Stimulated activated naive CD4-positive, alpha-beta T cell treated with Interleukin-2 at 50 U/mL for 16 hours (primary cell): ENCODE data around the gene CCDC141.

Source experiments
- DNase-seq: peaks from one replicate; lab custom pipeline; 2025; lab: John Stamatoyannopoulos, UW

The CCDC141 gene

DNA sequence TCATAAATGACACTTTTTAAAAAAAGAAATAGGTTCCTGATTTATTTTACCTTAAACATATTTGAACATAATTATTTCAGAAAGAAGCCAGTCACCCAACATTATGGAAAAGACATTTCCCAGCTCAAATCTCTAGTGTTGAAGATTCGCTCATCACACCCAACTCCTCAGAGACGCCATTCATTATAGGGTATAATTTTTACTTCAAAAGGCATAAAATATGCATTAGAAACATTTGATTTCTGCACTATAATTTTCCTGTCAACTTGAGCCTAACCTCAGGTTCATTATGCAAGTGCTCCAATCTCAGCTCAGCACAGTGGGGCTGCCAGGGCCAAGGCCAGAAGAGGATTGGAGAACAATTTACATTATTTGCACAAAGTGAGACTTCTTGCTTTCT lies 183.9 kb downstream of the CCDC141 start:
- DNase-seq, result no peak

DNA sequence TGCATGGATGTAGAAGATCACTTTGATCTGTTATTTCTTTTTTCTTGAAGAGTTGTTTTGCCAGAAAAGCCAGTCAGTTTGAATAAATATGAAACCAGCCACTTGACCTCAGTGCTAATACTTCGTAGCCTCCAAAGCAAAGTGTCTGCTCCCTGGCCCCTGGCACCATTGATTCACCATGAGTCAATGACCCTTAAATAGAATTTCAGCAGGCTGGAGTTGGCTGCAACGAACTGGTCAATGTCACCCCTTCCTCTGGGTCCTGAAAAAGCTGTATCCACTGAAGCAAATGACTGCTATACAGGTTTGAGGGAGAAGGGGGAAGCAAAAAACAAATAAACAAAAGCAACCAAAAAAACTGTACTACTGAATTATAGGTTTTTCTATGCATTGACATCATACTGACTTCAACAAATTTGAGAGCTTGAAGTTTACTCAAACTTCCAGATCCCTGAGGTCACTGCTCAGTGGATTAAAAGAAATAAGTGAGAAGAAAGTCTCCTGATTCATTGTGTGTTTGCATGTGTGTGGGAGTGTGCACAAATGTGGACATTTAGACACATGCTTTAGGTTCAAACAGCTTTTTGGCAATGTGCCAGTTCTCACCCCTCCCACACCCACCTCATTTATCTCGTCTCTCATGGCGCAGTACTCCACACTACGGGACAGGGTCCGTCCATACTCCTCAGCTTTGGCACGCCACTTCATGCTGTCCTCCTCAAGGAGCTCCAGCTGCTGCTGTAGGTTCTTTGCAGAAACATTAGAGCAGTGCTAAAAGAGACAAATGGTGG lies 184.6 kb downstream of the CCDC141 start:
- DNase-seq, result no peak

DNA sequence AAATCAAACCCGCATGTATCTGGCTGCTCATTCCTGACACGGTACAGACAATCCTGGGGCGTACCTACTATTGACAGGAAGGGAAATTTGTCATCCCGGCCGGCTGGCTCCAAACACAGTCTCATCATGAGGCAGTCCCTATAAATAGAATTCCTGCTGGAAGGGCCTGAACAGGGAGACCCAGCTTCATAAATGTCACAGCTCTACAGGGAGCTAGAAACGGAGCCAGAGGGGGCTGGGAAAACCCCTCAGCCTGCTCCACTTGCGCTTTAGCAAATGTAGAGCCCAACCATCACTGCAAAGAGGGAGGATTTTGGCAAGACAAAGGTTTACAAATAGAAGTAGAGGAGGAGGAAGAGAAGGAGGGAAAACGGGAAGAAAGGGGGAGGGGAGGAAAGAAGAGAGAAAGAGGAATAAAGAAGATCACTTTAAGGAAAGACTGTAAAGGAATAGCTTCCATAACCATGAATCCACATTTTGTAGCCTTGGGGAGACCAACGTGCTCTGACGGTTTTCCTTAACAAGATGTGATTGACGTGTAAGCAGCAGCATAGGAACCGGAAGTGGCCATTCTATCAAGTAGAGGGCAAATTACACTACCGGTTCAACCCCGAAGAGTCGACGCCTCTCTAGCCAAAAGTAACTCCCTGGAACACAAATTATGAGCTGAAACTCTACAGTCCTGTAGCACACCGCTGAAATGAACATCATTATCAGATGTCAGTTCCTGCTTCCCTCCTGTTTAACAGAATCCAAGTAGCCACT lies 185.9 kb downstream of the CCDC141 start:
- DNase-seq, result no peak

DNA sequence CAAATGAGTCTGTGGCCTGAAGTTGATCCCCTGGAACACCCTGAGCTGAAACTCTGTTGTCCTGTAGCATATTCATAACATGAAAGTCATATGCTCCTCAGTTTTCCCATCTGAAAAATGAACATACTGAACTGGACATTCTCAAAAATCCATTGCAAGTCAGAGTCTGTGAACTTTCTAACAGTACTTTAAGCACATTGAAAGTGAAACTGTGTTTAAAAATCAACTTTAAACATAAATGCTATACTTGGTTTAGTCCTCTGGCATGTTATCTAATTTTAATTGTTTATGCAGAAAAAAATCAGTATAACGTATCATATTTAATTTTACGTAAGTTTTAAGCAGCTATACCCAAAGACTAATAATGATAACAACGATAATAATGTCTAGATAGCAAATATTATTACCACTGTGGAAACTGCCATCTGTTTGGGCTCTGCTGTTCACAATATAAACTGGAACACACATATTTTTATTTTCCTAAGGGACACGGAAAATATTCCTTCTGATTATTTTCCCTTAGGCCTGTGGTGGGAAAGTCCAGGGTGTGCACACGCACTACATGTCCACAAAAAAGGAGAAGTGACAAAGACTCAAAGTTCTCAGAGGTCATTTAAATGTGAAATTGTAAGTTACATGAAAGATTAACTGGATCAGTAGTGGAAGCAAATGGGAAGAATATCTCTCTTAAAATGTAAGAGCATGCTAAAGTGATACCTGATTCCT lies 186.6 kb downstream of the CCDC141 start:
- DNase-seq, result no peak

DNA sequence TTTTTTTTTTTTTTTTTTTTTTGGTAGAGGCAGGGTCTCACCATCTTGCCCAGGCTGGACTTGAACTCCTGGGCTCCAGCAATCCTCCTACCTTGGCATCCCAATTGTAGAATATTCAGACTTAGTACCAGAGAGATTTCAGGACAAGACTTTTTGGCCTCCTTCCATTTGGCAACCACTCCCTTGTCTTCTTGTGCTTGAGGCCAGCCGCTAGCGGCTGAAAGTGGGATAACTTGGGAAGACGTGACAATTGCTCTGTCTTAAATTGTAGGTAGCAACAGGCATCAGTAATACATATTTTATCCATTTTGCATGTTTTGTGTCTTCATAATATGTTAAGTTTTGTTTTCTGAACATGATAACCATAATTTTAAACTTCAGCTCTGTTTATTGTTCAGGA lies 189.4 kb downstream of the CCDC141 start:
- no peak for DNase-seq

DNA sequence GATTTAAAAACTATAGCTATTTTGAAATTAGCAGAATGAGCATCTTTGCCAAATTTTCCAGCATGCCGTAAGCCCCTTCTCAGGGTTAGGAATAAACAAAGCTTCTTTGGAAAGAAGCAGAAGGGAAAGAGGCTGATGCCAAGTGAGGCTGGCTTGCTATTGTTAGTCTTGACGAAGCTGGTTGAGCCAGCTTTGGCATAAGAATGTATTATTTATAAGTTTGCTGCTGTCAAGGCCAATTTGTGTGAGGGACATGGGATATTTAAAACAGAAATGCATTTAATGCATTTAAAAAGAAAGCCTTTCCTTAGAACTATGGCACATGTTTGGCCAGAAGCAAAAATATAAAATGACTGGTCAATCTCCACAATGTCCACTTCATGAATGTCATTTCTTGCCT lies 190.2 kb downstream of the CCDC141 start:
- DNase-seq, result no peak

DNA sequence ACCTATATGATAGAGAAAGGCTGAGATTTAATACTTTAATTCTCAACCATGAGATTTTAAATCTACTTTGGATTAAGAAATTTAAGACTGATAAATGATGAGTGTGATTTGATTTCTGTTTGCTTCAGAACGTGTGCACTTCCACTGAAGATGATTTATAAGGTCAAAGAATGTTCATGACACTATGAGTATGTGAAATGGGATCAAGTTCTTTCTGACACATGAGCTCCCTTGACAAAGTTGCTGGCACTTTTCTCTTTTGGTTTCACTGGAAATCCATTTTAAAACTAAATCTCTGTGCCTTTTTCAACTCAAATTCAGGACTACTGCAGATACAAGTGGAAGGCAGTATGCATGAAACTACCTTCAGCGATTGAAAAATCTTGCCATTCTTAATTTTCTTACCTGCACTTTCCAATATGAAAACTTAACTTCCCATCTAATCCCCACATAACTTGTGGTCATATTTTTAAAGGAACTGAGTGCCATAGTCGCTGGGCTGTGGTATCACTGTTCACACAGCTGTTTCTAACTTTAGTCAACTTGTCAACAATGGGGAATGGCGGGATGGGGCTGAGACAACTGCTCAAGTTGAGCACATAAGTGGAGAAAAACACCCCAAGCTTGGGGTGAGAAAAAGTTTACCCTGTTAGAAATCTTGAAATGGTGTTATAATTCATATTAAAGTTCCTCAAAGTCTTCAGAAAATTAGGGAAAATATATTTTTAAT lies 190.9 kb downstream of the CCDC141 start:
- no peak for DNase-seq

DNA sequence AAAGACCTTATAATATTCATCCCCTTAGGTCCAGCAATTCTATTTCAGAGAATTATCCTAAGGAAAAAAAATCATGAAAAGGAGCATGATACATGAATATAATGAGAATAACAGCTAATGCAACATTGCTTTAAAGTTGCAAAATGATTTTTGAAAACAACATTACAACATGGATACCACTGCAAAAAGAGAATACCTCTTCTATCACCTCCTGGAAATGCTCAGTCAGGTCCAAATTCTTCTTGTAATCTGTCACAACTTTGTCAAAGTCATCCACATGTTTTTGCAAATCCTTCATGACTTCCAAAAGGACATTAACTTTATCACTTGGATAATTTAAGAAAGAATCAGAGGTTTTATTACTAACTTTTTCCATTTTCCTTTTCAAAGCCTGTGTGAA lies 194.8 kb downstream of the CCDC141 start:
- DNase-seq, result no peak

DNA sequence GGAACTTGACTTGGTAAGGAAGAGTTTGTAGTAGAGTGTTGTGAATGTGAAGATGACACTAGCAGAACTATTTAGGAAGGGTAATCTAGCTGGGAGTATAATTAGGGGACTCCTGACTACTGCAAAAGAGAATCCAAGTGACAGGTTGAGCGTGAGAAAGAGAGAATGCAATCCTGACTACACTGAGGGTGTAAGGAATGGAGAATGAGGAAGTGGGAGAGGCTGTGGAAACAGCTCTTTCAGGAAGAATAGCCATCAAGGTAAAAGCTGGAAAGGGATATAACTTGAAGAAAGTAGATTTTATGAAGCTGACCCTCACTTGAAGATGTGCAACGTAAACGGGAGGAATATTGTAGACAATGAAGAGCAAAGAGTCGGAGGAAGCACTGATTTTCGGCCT lies 201.6 kb downstream of the CCDC141 start:
- no peak for DNase-seq

DNA sequence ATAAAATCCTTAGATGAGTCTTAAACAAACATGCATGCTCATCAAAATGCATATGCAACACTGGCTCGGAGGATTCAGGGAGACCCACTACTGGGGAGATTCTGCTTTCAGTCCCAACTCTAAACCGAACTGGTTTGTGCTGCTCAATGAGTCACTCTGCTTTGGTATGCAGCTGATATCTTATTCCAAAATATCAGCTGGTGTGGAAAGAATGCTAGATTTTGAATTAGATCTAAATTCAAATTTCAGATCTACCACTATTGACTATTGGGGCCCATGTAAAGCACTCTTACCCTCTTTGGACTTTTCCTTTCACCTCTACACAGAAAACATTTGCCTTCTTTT lies 203.5 kb downstream of the CCDC141 start:
- no peak for DNase-seq

DNA sequence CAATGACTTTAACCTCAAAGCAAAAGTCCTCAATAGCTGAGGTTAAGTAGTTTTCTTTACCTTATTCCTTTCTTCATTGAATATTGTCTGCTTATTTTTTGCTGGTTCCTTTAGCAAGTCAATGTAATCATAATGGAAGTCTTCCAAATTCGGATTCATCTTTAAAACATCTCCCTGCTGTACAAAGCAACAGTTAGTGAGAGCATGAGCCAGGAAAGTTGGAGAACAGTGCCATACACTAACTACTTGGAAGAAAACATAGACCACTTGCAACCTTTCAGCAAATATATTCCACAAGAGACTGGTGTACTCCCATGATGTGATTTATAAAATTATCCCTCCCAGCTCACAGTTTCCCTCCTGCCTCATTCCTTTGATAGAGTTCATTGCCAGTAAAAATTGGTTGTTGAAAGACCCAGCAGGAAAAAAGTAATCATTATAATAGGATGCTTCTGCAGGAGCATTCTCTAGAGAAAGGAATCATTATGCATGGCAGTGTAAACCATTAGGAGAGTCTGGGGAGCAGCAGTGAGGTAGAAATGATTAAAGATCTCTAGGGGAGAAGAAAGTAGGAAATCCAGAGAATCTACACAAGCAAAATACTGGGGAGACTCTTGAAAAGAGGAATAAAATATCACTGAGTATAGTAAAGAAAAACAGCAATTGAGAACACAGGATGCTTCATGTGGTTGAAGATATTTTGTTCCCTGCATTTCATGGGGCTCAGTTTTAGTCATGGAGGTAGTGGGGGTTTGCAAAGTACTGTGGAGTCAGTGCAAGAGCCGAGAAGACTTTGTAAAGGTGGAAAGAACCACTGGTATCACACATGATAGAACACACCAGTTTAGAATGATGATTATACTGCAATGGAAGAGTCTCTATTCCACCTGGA lies 204.1 kb downstream of the CCDC141 start:
- no peak for DNase-seq

DNA sequence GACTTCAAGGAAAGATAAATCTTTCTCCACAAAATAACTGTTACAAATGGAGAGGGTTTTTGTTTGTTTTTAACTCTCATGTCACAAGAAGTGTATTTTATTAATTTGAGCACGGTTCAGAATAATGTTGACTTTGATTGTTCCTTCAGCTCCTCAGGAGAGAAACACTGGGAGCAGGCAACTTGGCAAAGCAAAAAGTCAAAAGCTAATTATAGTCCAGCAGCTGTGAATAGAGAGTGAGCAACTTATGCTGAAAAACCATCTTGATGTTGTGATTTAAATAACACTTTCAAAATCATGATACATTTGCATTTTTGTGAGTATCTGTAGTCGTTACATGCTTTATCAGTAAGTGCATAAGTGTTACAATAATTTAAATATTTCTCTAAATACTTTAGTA lies 205.2 kb downstream of the CCDC141 start:
- no peak for DNase-seq

DNA sequence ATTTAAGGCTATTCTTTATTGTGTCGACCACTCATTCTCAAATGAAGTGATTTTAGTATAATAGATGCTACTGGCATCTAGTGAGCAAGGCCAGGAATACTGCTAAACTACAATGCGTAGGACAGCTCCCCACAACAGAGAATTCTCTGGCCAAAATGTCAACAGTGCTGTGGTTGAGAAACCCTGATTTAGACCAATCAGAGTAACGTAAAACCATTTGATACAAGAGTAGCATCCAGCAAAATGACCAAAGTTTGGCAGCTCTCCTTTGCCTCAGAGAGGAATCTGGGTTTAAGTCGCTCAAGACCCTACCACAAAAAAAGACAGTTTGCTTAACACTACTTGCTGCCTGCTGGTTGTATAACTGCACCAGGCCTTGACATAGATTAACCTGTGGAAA lies 205.7 kb downstream of the CCDC141 start:
- no peak for DNase-seq

DNA sequence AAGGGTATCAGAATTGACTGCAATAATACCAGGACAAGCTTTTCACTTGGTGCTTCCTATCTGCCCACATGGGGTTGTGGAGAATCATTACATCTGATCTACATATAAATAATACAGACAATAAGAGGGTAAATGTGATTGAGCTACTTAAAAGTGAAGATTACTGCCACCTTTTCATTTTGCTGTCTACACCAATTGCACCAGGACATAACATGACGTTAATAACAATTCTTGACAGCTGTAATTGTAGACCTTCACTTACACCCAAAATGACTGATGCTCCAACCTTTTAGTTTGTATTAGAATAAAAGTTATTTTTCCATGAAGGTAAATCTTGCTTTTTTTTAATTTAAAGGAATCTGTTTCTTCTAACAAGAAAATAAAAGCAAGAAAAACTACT lies 206.2 kb downstream of the CCDC141 start:
- DNase-seq, result no peak

DNA sequence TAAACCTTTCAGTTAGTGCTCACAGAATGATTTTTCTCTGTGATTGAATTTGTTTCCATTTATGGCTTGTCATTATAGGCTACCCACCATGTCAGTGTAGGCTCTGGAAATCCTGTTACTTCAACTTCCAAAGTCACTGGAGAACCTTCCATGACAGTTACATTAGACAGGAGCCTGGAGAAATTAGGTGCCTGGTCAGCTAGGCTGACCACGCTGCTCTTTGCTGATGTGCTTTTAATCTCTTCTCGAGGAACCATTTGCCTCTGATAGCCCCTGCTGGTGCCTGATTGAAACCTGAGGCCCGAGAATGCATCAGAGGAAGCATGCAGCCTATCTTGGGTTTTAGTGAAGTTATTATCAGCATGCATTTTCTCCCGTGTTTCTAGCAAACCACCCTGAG lies 213.1 kb downstream of the CCDC141 start:
- DNase-seq, result no peak

DNA sequence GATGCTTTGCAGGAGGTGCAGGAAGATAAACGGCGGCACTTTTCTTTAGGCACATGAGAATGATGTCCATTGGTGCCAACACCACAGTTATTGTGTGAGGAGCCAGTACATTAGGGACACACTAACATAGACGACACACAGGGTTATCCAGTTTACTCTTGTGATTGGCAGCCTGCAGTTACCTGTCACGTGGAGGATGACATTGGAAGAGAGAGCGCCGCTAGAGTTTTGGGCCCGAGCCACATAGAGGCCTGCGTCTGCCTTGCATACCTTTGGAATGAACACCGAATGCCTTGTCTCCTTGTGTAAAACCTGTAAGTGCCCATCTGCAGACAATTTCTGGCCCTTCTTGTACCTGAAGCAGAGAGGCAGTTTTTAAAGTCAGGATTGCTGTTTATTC lies 215.9 kb downstream of the CCDC141 start:
- DNase-seq, result no peak

DNA sequence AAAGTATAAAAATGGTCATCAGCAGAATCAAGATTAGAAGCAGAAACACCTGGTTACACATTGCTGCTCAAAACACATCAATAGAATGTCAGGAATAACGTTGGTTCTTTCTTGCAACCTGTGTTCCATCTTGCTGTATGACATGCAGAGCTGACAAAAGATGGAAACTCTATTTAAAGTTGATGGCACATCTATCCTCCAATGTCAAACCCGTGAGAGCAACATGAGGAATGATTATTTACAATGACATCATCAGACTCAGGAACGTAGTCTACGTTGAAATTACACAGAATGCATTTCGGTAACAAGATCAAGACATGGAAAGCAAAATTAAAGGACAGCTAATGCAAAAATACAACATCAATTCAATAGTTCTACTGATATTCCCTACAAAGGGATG lies 216.6 kb downstream of the CCDC141 start:
- DNase-seq, result no peak

DNA sequence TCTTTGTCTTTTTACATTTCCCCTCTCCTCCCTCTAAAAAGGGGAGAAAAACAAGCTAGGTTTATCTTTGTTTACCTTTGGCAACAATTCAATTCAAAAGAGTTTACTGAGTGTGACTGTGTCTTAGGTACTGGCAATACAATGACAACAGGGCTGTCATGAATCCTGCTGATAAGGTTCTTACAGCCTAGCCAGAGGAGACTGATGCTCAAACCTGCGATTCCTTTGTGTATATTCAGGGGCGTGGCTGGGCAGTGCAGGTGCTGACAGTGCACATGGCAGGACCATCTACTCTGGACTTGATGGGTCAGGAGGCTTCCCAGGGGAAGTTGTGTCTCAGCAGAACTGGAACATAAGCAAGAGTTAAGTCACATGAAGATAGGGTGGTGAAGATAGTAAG lies 219.5 kb downstream of the CCDC141 start:
- no peak for DNase-seq

DNA sequence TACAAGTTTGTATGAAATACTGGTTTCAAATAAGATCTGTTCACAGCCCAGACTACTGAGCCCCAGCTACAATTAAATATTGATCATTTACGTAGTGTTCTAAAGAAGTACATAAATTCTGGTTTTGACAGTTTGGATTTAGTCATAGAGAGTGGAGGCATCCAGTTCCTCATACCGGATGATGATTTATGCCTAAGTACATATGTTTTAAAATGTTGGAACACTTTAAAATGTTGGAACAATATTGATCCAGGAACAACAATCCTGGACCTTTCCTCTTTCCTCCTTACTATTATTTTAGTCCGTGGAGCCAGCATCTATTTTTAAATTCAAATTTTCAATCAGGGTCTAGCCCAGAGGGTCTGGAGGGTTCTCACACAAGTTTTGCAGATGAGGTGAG lies 220.0 kb downstream of the CCDC141 start:
- DNase-seq, result no peak

DNA sequence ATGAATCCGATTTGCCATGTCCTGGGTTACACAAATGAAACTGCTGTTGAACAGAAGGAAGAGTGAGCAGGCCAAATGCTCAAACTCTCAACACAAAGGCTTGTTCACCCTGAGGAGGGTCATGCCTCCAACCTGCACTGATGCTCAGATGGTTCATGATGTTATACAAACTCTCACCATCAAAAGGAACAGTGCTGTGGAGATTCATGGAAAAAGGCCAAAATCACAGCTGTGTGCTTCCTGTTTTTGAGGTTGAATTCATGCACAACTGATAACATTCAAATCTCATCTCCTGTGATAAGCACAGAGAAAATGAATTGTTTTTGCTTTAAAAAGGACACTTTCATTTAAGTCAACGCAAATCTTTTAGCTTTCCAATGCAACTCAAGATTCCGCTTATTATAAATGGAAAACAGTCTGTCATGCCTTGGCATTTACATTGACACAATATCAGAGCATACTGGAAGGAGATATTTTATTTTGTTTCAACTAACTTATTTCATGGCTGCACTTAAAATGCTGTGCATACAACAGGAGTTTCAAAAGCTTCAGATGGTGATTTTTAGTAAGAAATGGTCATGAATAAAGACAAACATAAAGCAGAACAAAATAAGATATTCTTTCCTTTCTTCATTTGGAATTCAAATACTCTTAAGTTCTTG lies 220.5 kb downstream of the CCDC141 start:
- DNase-seq, result no peak

DNA sequence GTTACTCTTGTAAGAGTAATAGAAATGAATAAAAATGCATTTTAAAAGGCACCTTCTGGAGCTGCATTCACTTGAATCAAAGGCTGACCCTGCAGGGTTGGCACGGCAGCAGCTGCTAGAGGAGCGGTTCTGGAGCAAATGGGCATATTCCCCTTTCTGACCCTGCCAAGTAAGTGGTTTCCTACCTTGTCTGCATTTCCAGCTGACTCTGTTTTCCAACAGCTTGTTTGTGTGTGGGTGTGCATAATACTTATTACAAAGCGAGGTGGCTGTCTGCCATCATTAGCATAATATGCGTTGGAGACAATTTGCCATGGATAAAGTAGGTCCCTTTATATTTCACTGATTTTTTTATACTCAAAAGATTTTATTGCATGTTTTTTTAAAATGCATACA lies 221.5 kb downstream of the CCDC141 start:
- no peak for DNase-seq
